Transverse colon (tissue), 4 donors: Measurements from ENCODE around the gene MAPRE2. TPM values are rescaled to one million over a fixed set of nuclear protein-coding genes. Genes with fewer than 3 reads are reported as not detected.
A peak's percentile ranks its signal among the peaks of the same experiment; 100 is the strongest.

Experiments used
- DNase-seq: peaks from one replicate; pipeline ENCODE4 v3.0.0-alpha.2; 2019
- H3K27ac ChIP-seq, 4 donors: fragments of 200-600 bp; sonication (generic); 2 replicates each; pipeline ENCODE4 v1.5.1; 2016 to 2018; ENCODE audit warnings: inconsistent platforms in 4 of 4
- H3K27me3 ChIP-seq: fragments of 200-600 bp; sonication (generic); 2 replicates; pipeline ENCODE4 v1.5.1; 2017; ENCODE audit warnings: inconsistent platforms
- H3K36me3 ChIP-seq, 4 donors: fragments of 200-600 bp; sonication (generic); 2 replicates each; pipeline ENCODE4 v1.5.1; 2017 to 2019; ENCODE audit warnings: inconsistent platforms in 4 of 4
- H3K4me1 ChIP-seq, 4 donors: fragments of 200-600 bp; sonication (generic); 2 replicates each; pipeline ENCODE4 v1.5.1; 2017 to 2020; ENCODE audit warnings: inconsistent platforms in 4 of 4
- H3K4me3 ChIP-seq, 4 donors: fragments of 200-600 bp; sonication (generic); 1 replicate in 1 of 4; 2 replicates in 3 of 4; pipeline versions ENCODE4 v1.5.1 to v1.6.1; 2017 to 2019; ENCODE audit warnings: inconsistent platforms in 4 of 4
- H3K9me3 ChIP-seq, 2 donors: fragments of 200-600 bp; sonication (generic); 2 replicates each; pipeline ENCODE4 v1.5.1; 2017 to 2019; ENCODE audit warnings: inconsistent platforms in 2 of 2
- EP300 ChIP-seq: sonication (generic); formaldehyde crosslinking; IDR thresholded peaks from one replicate; pipeline ENCODE4 v1.6.1; 2017; ENCODE audit warnings: antibody characterized with exemption, low read depth
- POLR2A ChIP-seq: fragments of 450-650 bp; IDR thresholded peaks from one replicate; pipeline ENCODE4 v1.6.1; 2016; ENCODE audit warnings: antibody characterized with exemption, mild to moderate bottlenecking, moderate library complexity
- POLR2AphosphoS5 ChIP-seq, 3 donors: sonication (generic); formaldehyde crosslinking; IDR thresholded peaks; one replicate each; pipeline ENCODE4 v1.6.1; 2016; ENCODE audit warnings: antibody characterized with exemption in 3 of 3
- WGBS, 2 donors: methylation state at CpG; one replicate each; pipeline ENCODE4 v1.1.5; 2018; ENCODE audit warnings: low coverage in 1 of 2; 5-methylcytosine and 5-hydroxymethylcytosine counted together
- in situ Hi-C, 4 donors: fragments of 200-750 bp; cut with MboI; loops; one replicate each; pipeline versions ENCODE4 v1.15.0 to v1.15.1; 2017; ENCODE audit warnings: low sequenced_read_pairs in 3 of 4, low pct_ligation_motif_present in 1 of 4, low pct_unique_long_range_greater_than_20kb in 1 of 4
- intact Hi-C: fragments of 100-400 bp; cut with DNase I; formaldehyde crosslinking; loops from one replicate; pipeline ENCODE4 v1.15.1; 2023; ENCODE audit warnings: low total_unique reads
- total RNA-seq, 4 donors: library from RNA; depleted of rRNA; stranded (reverse); fragments of >200 nt; gene quantifications; one replicate each; pipeline ENCODE4 v1.1.0, GENCODE V29; 2016
- TF ChIP-seq, protein P1 (sequence below), 5 experiments: fragments of 200-600 bp in 3 of 5; fragments of 450-650 bp in 2 of 5; sonication (generic) in 3 of 5; IDR thresholded peaks; 1 replicate in 2 of 5; 2 replicates in 3 of 5; pipeline ENCODE4 v1.5.1; 2016 to 2017; ENCODE audit warnings: antibody characterized with exemption in 5 of 5, inconsistent platforms in 3 of 5, mild to moderate bottlenecking in 2 of 5, moderate library complexity in 1 of 5

Gene MAPRE2
- total RNA-seq, 4 donors from 2014 or later, result 23.1 to 102 (median 48.5) TPM

GRCh38 chr18:35050028-35050546, 8.9 kb downstream of the MAPRE2 start:
- intact Hi-C loops (no loop called here), in situ Hi-C loops (no loop called here)
- Histone ChIP-seq H3K27ac (peak overlapping the region; percentile 42 to 56 (median 44)), H3K9me3 (no peaks in the 10 kb centered on the region), H3K36me3 (no peaks in the 10 kb centered on the region), H3K27me3 (no peaks in the 10 kb centered on the region), H3K4me1 (peaks cover 0 to 52% (median 13%) of the 10 kb centered on the region in 4 donors), H3K4me3 (no peak overlapping the region)
- WGBS, 2 donors, result 74% methylated on average over 1 of the region's 1 CpG; no CpG with 5 or more reads in 1 of the 2 donors
- TF ChIP-seq POLR2A (no peak), EP300 (no peak), POLR2AphosphoS5 (IDR thresholded peaks at IDR 0.05) (no peak)
- TF ChIP-seq, protein P1, sequence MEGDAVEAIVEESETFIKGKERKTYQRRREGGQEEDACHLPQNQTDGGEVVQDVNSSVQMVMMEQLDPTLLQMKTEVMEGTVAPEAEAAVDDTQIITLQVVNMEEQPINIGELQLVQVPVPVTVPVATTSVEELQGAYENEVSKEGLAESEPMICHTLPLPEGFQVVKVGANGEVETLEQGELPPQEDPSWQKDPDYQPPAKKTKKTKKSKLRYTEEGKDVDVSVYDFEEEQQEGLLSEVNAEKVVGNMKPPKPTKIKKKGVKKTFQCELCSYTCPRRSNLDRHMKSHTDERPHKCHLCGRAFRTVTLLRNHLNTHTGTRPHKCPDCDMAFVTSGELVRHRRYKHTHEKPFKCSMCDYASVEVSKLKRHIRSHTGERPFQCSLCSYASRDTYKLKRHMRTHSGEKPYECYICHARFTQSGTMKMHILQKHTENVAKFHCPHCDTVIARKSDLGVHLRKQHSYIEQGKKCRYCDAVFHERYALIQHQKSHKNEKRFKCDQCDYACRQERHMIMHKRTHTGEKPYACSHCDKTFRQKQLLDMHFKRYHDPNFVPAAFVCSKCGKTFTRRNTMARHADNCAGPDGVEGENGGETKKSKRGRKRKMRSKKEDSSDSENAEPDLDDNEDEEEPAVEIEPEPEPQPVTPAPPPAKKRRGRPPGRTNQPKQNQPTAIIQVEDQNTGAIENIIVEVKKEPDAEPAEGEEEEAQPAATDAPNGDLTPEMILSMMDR (IDR thresholded peaks at IDR 0.05), result no peak
- DNase-seq, result no peak

GRCh38 chr18:35050705-35051195, 9.5 kb downstream of the MAPRE2 start:
- in situ Hi-C loops (no loop called here), intact Hi-C loops (no loop called here)
- DNase-seq, result no peak
- TF ChIP-seq POLR2AphosphoS5 (IDR thresholded peaks at IDR 0.05) (no peak), POLR2A (no peak), EP300 (no peak)
- TF ChIP-seq, protein P1 (IDR thresholded peaks at IDR 0.05), result no peak
- Histone ChIP-seq H3K4me3 (no peak overlapping the region), H3K4me1 (peaks cover 0 to 45% (median 13%) of the 10 kb centered on the region in 4 donors), H3K27ac (peak overlapping the region; percentile 42 to 56 (median 44)), H3K9me3 (no peaks in the 10 kb centered on the region), H3K27me3 (no peaks in the 10 kb centered on the region), H3K36me3 (no peaks in the 10 kb centered on the region)
- 56 to 67% methylated on average over 1 to 2 of the region's 2 CpGs for whole genome bisulfite sequencing, 2 donors

- no peaks in the 10 kb centered on the region for H3K36me3 ChIP-seq
- TF ChIP-seq EP300 (no peak), POLR2AphosphoS5 (IDR thresholded peaks at IDR 0.05) (no peak), POLR2A (no peak)
- TF ChIP-seq, protein P1 (IDR thresholded peaks at IDR 0.05), result no peak
- H3K9me3 ChIP-seq, result no peaks in the 10 kb centered on the region
- DNase-seq, result no peak
- in situ Hi-C loops, result no loop called here
- no peaks in the 10 kb centered on the region for H3K27me3 ChIP-seq
- H3K27ac ChIP-seq, result peak overlapping the region in 2 of 4 donors; percentile 45 to 56
- 86 to 100% methylated on average over 2 of the region's 2 CpGs for WGBS, 2 donors
- H3K4me3 ChIP-seq, result no peak overlapping the region
- intact Hi-C loops, result no loop called here
- peaks cover 0 to 35% (median 13%) of the 10 kb centered on the region in 4 donors for H3K4me1 ChIP-seq
Measured at GRCh38 chr18:35051641-35052377, 10.6 kb downstream of the MAPRE2 start.

DNA sequence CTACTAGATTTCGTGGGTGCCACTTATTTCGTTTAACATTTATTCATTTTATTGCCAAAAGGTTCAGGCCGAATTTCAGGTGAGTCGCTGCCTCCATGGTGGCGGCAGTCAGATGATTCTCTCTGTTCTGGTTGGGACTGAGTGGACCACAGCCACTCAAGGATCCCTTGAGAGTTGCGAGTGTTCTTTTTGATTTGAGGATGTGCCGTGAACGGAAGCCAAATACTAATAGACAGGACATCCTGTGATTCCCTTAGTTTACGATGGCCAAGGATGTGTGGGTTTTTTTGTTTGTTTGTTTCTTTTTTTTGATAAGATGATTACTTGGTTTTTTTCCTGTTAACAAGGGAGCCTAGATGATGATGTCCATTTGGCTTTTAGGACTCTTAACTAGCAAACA, 13.2 kb downstream of the MAPRE2 start:
- DNase-seq, result no peak
- 88 to 95% methylated on average over 9 of the region's 9 CpGs for WGBS, 2 donors
- Histone ChIP-seq H3K4me3 (no peak overlapping the region), H3K9me3 (no peaks in the 10 kb centered on the region), H3K27ac (no peak overlapping the region), H3K4me1 (peaks cover 0 to 39% (median 10%) of the 10 kb centered on the region in 4 donors), H3K36me3 (no peaks in the 10 kb centered on the region), H3K27me3 (no peaks in the 10 kb centered on the region)
- TF ChIP-seq POLR2A, result no peak
- no peak for TF ChIP-seq EP300
- TF ChIP-seq POLR2AphosphoS5 (IDR thresholded peaks at IDR 0.05), result no peak
- TF ChIP-seq, protein P1 (IDR thresholded peaks at IDR 0.05), result no peak
- intact Hi-C loops, result no loop called here
- in situ Hi-C loops, result no loop called here
